Esophagus squamous epithelium (tissue), 4 donors: ENCODE measurements around the gene WDFY3.

Source experiments
- POLR2A ChIP-seq, 4 donors: fragments of 450-650 bp; IDR thresholded peaks; one replicate each; pipeline ENCODE4 v1.6.1; 2017; ENCODE audit warnings: antibody characterized with exemption in 4 of 4, mild to moderate bottlenecking in 4 of 4, moderate library complexity in 3 of 4
- TF ChIP-seq, protein P1 (sequence below), 6 experiments: fragments of 450-650 bp in 4 of 6; fragments of 200-600 bp in 2 of 6; sonication (generic) in 2 of 6; IDR thresholded peaks; one replicate each; pipeline ENCODE4 v1.5.1; 2016 to 2019; ENCODE audit warnings: antibody characterized with exemption in 6 of 6, mild to moderate bottlenecking in 4 of 6, moderate library complexity in 4 of 6

DNA sequence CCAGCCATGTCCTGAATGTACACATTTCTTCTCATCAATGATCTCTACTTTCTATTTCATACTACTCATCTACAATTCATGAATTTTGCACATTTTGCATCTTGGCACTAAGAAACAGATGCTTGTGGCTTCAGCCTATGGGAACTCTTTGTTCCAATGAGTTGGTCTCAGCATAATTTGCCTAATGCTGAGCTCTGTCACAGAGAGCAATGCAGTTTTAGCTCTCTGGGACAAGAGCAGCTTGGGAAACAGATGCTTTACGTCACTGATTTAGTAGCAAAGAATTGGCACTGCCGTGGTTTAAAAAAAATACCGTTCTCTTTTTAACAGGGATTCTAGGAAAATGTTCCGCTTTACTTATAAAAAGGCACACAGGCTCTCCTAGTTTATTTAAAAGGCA is 162.4 kb downstream of the WDFY3 start:
- TF ChIP-seq, protein P1, sequence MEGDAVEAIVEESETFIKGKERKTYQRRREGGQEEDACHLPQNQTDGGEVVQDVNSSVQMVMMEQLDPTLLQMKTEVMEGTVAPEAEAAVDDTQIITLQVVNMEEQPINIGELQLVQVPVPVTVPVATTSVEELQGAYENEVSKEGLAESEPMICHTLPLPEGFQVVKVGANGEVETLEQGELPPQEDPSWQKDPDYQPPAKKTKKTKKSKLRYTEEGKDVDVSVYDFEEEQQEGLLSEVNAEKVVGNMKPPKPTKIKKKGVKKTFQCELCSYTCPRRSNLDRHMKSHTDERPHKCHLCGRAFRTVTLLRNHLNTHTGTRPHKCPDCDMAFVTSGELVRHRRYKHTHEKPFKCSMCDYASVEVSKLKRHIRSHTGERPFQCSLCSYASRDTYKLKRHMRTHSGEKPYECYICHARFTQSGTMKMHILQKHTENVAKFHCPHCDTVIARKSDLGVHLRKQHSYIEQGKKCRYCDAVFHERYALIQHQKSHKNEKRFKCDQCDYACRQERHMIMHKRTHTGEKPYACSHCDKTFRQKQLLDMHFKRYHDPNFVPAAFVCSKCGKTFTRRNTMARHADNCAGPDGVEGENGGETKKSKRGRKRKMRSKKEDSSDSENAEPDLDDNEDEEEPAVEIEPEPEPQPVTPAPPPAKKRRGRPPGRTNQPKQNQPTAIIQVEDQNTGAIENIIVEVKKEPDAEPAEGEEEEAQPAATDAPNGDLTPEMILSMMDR (IDR thresholded peaks at IDR 0.05), result no peak
- no peak for TF ChIP-seq POLR2A (IDR thresholded peaks at IDR 0.05)
